HG03039 (cell line): Measurements from ENCODE around the gene PLCG2.
"Not testable (repeated sequence)": the region's sequence is repeated elsewhere in the genome, so short reads cannot be mapped to it uniquely, and the experiment has no call there.

Experiments used
- ATAC-seq: cut with Tn5 transposase; IDR thresholded peaks from one replicate; pipeline ENCODE4 v1.9.1; 2021; ENCODE audit warnings: mild to moderate bottlenecking, moderate library complexity; ENCODE audit not compliant: unreplicated experiment

The PLCG2 gene

GRCh38 chr16:81933361-81933760, 154.3 kb downstream of the PLCG2 start:
- no peak for ATAC-seq

GRCh38 chr16:81934711-81935110, 155.6 kb downstream of the PLCG2 start:
- ATAC-seq, result not testable (repeated sequence)

GRCh38 chr16:81936209-81937000, 157.3 kb downstream of the PLCG2 start:
- no peak for ATAC-seq

GRCh38 chr16:81937305-81938038, 158.4 kb downstream of the PLCG2 start:
- ATAC-seq, result no peak

- no peak for ATAC-seq
Measured at GRCh38 chr16:81938326-81939163, 159.5 kb downstream of the PLCG2 start.

- ATAC-seq, result no peak
Measured at GRCh38 chr16:81939164-81940056, 160.3 kb downstream of the PLCG2 start.

GRCh38 chr16:81940781-81941560, 161.9 kb downstream of the PLCG2 start:
- ATAC-seq, result no peak

GRCh38 chr16:81942007-81942601, 163.0 kb downstream of the PLCG2 start:
- no peak for ATAC-seq

- no peak for ATAC-seq
Measured at GRCh38 chr16:81945665-81946064, 166.6 kb downstream of the PLCG2 start.

GRCh38 chr16:81946206-81946605, 167.1 kb downstream of the PLCG2 start:
- ATAC-seq, result no peak

- no peak for ATAC-seq
Measured at GRCh38 chr16:81951564-81951963, 172.5 kb downstream of the PLCG2 start.

- ATAC-seq, result no peak
Measured at GRCh38 chr16:81956213-81956948, 177.3 kb downstream of the PLCG2 start.

- ATAC-seq, result no peak
Measured at GRCh38 chr16:81964808-81965207, 185.7 kb downstream of the PLCG2 start.

GRCh38 chr16:81967358-81967757, 188.3 kb downstream of the PLCG2 start:
- no peak for ATAC-seq

GRCh38 chr16:81971853-81972252, 192.8 kb downstream of the PLCG2 start:
- ATAC-seq, result no peak

GRCh38 chr16:81973737-81974136, 194.6 kb downstream of the PLCG2 start:
- no peak for ATAC-seq

GRCh38 chr16:81975637-81976036, 196.5 kb downstream of the PLCG2 start:
- no peak for ATAC-seq

GRCh38 chr16:81977335-81977942, 198.3 kb downstream of the PLCG2 start:
- not testable (repeated sequence) for ATAC-seq
